ENCODE data around the gene ATP1A1.

The ATP1A1 gene

GRCh38 chr1:116389686-116390085, 16.6 kb downstream of the ATP1A1 start:
- no peak for DNase-seq

- no peak for DNase-seq
Observed at GRCh38 chr1:116390195-116390594, 17.2 kb downstream of the ATP1A1 start.

- no peak for DNase-seq
Observed at GRCh38 chr1:116391185-116391584, 18.1 kb downstream of the ATP1A1 start.

DNA sequence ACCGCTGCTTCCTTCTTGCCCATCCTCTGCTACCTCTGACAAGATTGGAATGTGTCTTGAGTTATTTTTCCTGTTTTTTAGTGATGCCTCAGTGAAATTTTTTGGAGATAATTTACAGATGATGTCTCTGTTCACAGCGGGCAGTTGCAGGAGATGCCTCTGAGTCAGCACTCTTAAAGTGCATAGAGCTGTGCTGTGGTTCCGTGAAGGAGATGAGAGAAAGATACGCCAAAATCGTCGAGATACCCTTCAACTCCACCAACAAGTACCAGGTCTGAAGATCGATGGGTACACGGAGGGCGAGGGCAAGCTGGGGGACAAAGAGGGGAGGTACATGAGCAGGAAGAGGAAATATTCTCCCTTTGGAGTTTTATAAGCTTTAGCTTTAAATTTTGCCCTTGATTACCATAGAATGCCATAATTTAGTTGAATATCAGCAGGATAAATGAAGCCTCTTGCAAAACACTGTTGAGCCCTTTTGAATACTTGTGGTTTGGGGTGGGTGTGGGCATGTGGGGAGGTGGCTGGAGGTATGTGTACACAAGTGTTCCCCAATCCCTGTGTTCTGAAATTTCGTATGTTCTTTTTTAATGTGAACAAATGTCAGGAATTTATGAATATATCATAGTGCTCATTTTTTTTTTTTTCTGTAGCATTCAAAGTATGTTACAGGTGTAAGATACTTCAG, 19.8 kb downstream of the ATP1A1 start:
- no peak for DNase-seq

DNA sequence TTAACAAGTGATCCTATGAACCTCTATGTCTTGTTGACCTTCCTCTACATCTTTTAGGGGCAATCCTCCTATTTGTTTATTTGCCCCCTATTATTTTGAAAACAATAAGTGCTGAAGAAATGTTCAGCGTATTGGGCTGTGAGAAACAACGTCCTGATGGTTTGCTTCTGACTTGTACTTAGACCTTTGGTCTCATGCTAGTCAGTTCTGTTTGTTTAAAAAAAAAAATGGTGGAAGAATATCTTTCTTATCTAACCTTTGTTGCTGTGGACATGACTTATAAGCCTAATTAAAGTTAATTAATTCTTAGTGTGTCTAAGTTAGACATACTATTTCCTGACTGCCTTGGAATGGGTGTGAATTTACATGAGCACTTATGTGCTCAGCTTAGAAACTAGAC, 20.7 kb downstream of the ATP1A1 start:
- no peak for DNase-seq

GRCh38 chr1:116394270-116394669, 21.2 kb downstream of the ATP1A1 start:
- no peak for DNase-seq

DNA sequence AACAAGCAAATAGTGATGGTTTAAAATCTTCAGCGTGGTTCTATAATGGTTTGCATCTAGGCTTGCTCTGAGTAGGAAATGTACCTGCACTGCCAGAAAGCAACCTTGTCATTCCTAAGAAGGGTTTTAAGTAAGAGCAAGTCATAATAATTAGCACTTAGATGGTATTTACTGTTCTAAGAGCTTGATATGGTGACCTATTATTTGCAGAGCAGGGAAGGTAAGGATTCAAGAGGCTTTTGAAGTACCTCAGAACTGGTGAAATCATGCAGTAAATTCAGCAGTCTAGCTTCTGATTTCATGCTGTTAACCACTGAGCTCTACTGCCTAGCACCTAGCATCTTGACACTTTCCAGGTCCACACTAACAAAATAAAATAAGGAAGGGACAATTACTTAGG, 23.7 kb downstream of the ATP1A1 start:
- DNase-seq = no peak

DNA sequence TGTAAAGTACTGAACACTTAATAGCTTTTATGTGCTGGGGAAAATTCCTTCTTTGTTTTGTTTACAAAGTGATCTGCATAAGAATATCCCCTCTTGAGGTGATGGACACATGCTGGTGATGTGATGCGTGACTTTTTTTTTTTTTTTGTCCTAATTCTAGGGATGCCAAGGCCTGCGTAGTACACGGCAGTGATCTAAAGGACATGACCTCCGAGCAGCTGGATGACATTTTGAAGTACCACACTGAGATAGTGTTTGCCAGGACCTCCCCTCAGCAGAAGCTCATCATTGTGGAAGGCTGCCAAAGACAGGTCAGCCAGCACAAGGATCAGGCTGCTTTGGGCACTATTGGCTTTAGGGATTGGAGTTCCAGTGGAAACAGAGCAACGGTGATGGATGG, 24.7 kb downstream of the ATP1A1 start:
- DNase-seq = no peak

DNA sequence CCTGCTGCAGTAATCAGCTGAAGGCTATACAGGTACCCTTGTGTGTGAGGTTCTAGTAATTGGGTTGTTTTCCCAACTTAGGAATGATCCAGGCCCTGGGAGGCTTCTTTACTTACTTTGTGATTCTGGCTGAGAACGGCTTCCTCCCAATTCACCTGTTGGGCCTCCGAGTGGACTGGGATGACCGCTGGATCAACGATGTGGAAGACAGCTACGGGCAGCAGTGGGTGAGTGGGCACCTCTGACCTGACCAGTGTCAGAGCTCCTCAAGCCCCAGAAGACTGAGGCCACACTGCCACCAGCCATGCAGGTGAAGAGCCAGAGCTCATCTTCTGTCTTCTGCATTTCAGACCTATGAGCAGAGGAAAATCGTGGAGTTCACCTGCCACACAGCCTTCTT, 27.7 kb downstream of the ATP1A1 start:
- no peak for DNase-seq

- DNase-seq = no peak
Observed at GRCh38 chr1:116401646-116402176, 28.7 kb downstream of the ATP1A1 start.

GRCh38 chr1:116402333-116402732, 29.3 kb downstream of the ATP1A1 start:
- no peak for DNase-seq

DNA sequence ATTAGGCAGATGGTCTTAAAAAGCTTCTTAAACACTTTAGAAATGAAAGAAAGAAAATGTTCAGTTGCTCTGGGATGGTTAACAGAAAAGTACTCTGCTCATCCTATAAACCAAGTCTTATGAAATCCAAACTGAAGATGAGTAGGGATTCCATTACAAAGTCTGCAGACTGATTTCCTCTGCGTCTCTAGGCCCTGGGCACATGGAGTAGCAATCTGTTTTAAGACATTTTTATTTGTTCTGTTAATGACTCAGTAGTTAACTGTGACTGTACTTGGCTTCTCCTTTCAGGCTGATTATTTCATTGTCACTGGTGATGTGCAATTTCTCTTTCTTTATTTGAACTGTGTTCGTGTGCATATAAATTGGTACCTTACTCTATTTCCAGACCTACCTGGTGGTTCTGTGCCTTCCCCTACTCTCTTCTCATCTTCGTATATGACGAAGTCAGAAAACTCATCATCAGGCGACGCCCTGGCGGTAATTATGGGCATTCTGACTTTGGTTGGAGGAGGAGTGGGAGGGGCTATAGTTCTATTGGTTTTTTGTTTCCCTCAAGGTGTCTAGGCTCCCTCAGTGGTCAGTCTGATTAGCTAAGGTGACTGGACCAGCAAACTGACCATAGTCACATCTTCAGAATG, 30.6 kb downstream of the ATP1A1 start:
- peak in 1 of 51 donors; percentile 17 for DNase-seq

- no peak for DNase-seq
Observed at GRCh38 chr1:116404699-116405098, 31.7 kb downstream of the ATP1A1 start.

DNA sequence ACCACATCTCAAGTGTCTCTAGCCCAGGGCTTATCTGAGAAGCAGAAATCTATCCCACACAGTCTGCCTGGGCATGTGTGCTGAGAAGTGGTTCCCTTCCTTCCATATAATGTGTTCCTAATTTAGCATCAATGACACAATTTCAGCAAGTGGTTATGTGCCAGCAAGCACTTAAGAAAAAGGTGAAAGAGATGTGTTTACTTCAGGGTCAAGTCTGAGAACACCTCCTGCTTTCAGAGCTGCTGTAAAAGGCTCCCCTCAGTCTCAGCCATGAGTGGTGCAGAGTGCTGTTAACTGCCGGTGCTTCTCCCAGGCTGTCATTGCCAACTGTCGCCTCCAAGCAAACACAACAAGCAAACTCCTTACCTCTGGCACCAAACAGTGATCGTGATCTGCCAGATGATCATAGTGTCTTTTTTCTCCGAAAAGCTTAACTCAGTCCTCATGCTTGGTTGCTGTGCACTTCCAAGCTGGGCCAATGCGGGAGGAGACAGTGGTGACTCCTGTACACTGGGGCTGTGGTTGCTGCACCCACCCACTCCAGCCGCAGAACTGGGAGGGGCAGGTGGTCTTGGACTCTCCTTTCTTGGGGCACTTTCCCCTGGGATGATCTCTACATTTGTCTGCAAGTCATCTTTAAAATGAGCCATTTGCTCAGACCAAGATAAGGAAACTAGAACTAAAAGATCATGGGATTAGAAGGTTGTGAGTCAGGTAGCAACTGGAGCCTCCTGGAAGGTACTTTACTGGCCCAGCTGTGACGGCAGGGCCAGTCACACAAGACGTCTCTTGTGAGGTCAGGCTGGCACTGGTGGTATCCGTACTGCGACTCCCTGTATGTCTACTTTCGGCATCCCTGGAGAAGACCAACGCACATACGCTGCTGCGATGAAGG, 32.4 kb downstream of the ATP1A1 start:
- peak in 1 of 51 donors; percentile 34 for DNase-seq

DNA sequence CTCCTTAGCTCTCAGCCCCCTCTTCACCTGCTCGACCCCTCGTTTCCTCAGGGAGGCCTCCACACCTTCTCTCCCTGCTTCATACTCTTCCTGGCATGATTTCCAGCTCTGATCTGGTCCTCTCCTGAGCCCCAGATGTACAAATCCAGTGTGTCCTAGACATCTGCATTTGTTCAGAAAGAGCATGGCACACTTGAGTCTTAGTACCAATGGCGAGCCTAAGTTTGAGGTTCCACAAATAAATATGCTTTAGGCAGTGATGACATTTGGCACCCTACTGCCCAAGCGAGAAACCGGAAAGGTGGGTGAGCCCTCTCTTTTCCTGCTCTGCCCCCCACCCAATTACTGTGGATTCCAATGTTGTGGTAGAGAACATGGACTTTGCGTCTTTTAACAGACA, 34.0 kb downstream of the ATP1A1 start:
- no peak for DNase-seq

- DNase-seq = no peak
Observed at GRCh38 chr1:116408193-116408592, 35.1 kb downstream of the ATP1A1 start.

GRCh38 chr1:116408803-116409720, 36.0 kb downstream of the ATP1A1 start:
- no peak for DNase-seq

DNA sequence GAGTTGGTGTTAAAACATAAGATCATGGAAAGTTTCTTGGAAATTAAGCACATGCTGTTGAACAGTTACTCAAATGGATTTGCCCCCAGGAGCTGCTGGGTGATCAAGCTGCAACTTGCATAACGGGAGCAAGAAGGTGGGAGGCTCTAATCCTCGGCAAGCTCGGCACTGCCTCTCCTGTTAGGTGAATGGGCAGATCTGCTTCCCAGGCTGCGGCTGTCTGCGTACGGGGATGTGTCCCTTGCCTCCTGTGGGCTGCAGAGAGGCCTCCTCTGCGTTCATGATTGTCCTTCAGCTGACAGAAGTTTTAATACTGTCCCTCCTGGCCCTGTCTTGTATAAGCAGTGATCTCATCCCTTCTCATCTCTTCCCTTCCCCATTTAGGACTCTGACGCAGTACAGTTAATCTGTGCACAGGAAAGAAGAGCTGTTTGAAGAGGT, 36.7 kb downstream of the ATP1A1 start:
- peak in 6 of 51 donors; percentile 7 to 42 (median 21) for DNase-seq

DNA sequence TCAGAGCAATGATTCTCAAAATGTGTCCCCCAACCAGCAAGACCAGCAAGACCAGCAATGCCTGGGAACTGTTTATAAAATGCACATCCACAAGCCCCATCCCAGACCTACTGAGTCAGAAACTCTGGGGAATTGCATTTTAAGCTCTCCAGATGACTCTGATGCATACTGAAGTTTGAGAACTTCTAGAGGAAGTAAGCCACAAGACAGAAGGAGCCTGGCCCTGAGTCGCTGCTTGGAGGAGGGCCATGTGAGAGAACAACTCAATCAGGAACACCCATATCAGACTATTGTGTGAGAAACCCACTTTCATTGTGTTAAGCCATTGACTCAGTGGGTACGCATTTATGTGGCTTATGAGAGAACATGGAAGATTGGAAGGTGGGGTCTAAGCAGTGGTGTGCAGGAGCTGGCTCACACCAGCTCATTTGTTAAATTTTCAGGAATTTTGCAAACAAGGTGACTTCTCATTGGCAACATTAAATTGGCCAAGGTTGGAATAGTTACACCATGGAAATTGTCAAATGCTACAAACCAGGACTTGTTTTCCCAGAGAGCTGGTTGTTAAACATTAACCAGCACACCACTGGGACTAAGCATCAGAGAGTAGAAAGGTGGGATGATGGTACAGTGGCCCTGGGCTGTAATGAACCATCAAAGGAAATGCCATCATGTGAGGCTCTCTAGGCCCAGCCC, 38.9 kb downstream of the ATP1A1 start:
- DNase-seq = no peak

DNA sequence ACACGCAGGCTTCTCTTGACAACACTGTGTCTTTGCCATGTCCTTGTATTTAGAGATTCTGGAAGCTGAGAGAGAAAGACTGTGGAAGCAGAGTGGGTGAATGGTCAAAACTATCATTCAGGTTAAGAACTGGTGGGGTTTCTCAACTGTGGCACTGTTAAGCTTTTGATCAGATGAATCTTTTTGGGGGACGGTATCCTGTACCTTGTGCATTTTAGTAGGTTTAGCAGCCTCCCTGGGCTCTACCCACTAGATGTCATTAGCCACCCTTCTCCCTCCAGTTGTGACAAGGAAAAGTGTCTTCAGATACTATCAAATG, 39.4 kb downstream of the ATP1A1 start:
- no peak for DNase-seq

DNA sequence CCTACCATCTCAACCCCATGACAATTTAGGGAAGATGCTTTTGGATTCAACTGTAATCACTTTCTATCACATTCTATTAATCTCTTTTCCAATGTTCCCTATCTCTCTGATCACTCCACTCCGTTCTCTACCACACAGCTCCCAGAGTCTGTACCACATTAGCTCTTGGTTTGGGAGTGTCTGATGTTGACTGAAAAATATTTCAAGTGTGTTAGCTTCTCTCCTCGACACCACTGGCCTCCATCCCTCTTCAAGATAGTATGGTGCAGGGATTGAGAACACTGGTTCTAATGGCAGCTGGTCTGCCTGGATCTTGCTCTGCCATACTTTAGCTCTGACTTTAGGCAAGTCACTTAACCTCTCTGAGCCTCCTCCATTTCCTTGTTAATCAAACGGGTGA, 39.9 kb downstream of the ATP1A1 start:
- no peak for DNase-seq

Measured in hypothalamus (tissue), 51 donors.